ENCODE measurements around the gene SF3B3.

DNA sequence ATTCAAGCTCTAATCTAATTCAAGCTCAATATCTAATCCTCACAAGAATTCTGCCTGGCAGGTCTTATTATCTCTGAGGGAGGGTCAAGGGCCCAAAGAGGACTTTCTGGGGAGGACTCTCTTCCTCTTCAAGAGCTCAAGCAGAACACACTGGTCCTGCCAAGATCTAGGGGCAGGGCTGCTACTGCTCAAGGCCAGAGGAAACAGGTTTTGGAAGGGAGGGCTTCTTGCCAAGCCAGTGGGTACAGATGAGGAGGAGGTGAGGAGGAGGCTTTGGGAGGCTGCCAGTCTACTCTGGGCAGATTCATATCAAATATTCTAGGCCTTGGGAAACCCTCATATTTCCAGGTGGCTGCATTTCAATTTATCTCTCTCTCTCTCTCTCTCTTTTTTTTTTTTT is 71.0 kb downstream of the SF3B3 start:
- no peak for TF ChIP-seq POLR2A (IDR thresholded peaks at IDR 0.05)
- TF ChIP-seq, protein P1, sequence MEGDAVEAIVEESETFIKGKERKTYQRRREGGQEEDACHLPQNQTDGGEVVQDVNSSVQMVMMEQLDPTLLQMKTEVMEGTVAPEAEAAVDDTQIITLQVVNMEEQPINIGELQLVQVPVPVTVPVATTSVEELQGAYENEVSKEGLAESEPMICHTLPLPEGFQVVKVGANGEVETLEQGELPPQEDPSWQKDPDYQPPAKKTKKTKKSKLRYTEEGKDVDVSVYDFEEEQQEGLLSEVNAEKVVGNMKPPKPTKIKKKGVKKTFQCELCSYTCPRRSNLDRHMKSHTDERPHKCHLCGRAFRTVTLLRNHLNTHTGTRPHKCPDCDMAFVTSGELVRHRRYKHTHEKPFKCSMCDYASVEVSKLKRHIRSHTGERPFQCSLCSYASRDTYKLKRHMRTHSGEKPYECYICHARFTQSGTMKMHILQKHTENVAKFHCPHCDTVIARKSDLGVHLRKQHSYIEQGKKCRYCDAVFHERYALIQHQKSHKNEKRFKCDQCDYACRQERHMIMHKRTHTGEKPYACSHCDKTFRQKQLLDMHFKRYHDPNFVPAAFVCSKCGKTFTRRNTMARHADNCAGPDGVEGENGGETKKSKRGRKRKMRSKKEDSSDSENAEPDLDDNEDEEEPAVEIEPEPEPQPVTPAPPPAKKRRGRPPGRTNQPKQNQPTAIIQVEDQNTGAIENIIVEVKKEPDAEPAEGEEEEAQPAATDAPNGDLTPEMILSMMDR (IDR thresholded peaks at IDR 0.05) = no peak

Measured in thyroid gland (tissue), 4 donors.